Measurements from ENCODE around the gene C19orf53.

The C19orf53 gene

GRCh38 chr19:13824703-13825102 lies 50.4 kb downstream of the C19orf53 start:
- Histone ChIP-seq H3K4me1 (peaks cover 9% of the 10 kb centered on the region), H3K4me3 (ENCODE audit: low read depth, low read length) (no peak overlapping the region), H3K9me3 (no peaks in the 10 kb centered on the region), H3K36me3 (no peaks in the 10 kb centered on the region), H3K27me3 (no peaks in the 10 kb centered on the region)
- DNase-seq, result no peak
- TF ChIP-seq CTCF (IDR thresholded peaks at IDR 0.05; ENCODE audit: low read depth, low read length), result no peak

- H3K4me1 ChIP-seq, result peaks cover 9% of the 10 kb centered on the region
- H3K36me3 ChIP-seq, result no peaks in the 10 kb centered on the region
- DNase-seq, result peak; percentile 75
- no peaks in the 10 kb centered on the region for H3K9me3 ChIP-seq
- no peak for TF ChIP-seq CTCF (IDR thresholded peaks at IDR 0.05; ENCODE audit: low read depth, low read length)
- no peak overlapping the region for H3K4me3 ChIP-seq (ENCODE audit: low read depth, low read length)
- no peaks in the 10 kb centered on the region for H3K27me3 ChIP-seq
These were observed 51.5 kb downstream of the C19orf53 start for GRCh38 chr19:13825489-13826441.

GRCh38 chr19:13826652-13827235 lies 52.5 kb downstream of the C19orf53 start:
- TF ChIP-seq CTCF (IDR thresholded peaks at IDR 0.05; ENCODE audit: low read depth, low read length), result no peak
- no peaks in the 10 kb centered on the region for H3K27me3 ChIP-seq
- no peak overlapping the region for H3K4me3 ChIP-seq (ENCODE audit: low read depth, low read length)
- H3K36me3 ChIP-seq, result no peaks in the 10 kb centered on the region
- peaks cover 9% of the 10 kb centered on the region for H3K4me1 ChIP-seq
- H3K9me3 ChIP-seq, result no peaks in the 10 kb centered on the region
- DNase-seq, result no peak

GRCh38 chr19:13827656-13828055 lies 53.4 kb downstream of the C19orf53 start:
- TF ChIP-seq CTCF (IDR thresholded peaks at IDR 0.05; ENCODE audit: low read depth, low read length), result no peak
- no peaks in the 10 kb centered on the region for H3K36me3 ChIP-seq
- no peaks in the 10 kb centered on the region for H3K27me3 ChIP-seq
- DNase-seq, result no peak
- no peaks in the 10 kb centered on the region for H3K9me3 ChIP-seq
- H3K4me3 ChIP-seq (ENCODE audit: low read depth, low read length), result no peak overlapping the region
- peaks cover under 1% of the 10 kb centered on the region; the same call in 1 of the 2 replicates for H3K4me1 ChIP-seq
